ENCODE results near the gene TMSB4X.

DNA sequence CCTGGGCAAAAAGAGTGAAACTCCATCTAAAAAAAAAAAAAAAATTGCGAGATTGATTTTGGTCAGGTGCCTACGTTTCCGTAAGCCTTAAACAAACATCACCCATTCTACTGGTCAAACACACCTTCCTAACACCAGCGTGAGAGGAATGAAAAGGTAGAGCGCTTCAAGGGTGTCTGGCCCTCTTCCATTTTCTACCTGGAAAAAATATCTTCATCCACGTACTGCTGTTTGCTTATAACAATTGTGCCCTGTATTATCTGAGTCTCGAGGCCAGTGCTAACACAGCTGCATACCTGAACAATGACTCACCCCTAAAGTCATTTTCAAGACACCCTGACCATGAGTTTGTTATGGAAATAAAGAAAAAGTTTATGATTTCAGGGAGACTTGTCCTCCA, 13.9 kb downstream of the TMSB4X start:
- TF ChIP-seq CTCF (IDR thresholded peaks at IDR 0.05; ENCODE audit: borderline replicate concordance, extremely low read depth, low read length, poor library complexity, severe bottlenecking) (no peak), EZH2 (IDR thresholded peaks at IDR 0.05; ENCODE audit: borderline replicate concordance, low read depth, low read length, severe bottlenecking) (no peak)

Measured in DND-41 (cell line).